Nephron progenitor cell (in vitro differentiated cells): ENCODE measurements around the gene FCRL5.

Experiments used
- DNase-seq: peaks from one replicate; pipeline ENCODE4 v3.0.0; 2021
- H3K27ac Mint-ChIP-seq: 2 replicates; pipeline ENCODE4 v1.8.0; 2021; ENCODE audit warnings: mild to moderate bottlenecking, moderate library complexity, mixed read lengths
- H3K27me3 Mint-ChIP-seq: 2 replicates; pipeline ENCODE4 v1.8.0; 2021; ENCODE audit warnings: mild to moderate bottlenecking, low read depth, mixed read lengths; ENCODE audit not compliant: poor library complexity
- H3K36me3 Mint-ChIP-seq: 2 replicates; pipeline ENCODE4 v1.8.0; 2021; ENCODE audit warnings: low read depth, mixed read lengths
- H3K4me1 Mint-ChIP-seq: 2 replicates; pipeline ENCODE4 v1.8.0; 2021; ENCODE audit warnings: mixed read lengths
- H3K4me3 Mint-ChIP-seq: 2 replicates; pipeline ENCODE4 v1.8.0; 2021; ENCODE audit warnings: mild to moderate bottlenecking, moderate library complexity, mixed read lengths
- H3K9me3 Mint-ChIP-seq: 2 replicates; pipeline ENCODE4 v1.8.0; 2021; ENCODE audit warnings: mild to moderate bottlenecking, moderate library complexity, mixed read lengths
- CTCF ChIP-seq: fragments of 200-600 bp; sonication (generic); IDR thresholded peaks from 2 replicates; pipeline ENCODE4 v1.5.0; 2021; ENCODE audit warnings: antibody characterized with exemption

Gene FCRL5

GRCh38 chr1:157484573-157484972, 67.7 kb downstream of the FCRL5 start:
- peaks cover 9% of the 10 kb centered on the region for H3K9me3 Mint-ChIP-seq
- no peak overlapping the region for H3K4me3 Mint-ChIP-seq
- H3K27ac Mint-ChIP-seq: no peak overlapping the region
- no peaks in the 10 kb centered on the region for H3K4me1 Mint-ChIP-seq
- peaks cover under 1% of the 10 kb centered on the region for H3K36me3 Mint-ChIP-seq
- peaks cover 4% of the 10 kb centered on the region for H3K27me3 Mint-ChIP-seq
- no peak for TF ChIP-seq CTCF
- no peak for DNase-seq

- H3K4me1 Mint-ChIP-seq: no peaks in the 10 kb centered on the region
- no peak overlapping the region for H3K27ac Mint-ChIP-seq
- peaks cover 5% of the 10 kb centered on the region for H3K36me3 Mint-ChIP-seq
- H3K27me3 Mint-ChIP-seq: peaks cover 4% of the 10 kb centered on the region
- DNase-seq: no peak
- no peak overlapping the region for H3K4me3 Mint-ChIP-seq
- no peak for TF ChIP-seq CTCF
- peaks cover 17% of the 10 kb centered on the region for H3K9me3 Mint-ChIP-seq
Measured at GRCh38 chr1:157483635-157484034, 68.7 kb downstream of the FCRL5 start.

- Mint-ChIP-seq H3K27me3 (peaks cover 4% of the 10 kb centered on the region), H3K9me3 (peaks cover 25% of the 10 kb centered on the region), H3K4me1 (no peaks in the 10 kb centered on the region), H3K4me3 (no peak overlapping the region), H3K27ac (peak overlapping the region; percentile 6), H3K36me3 (peaks cover 5% of the 10 kb centered on the region)
- no peak for TF ChIP-seq CTCF
- no peak for DNase-seq
Measured at GRCh38 chr1:157482717-157483116, 69.6 kb downstream of the FCRL5 start.

GRCh38 chr1:157482174-157482573, 70.1 kb downstream of the FCRL5 start:
- Mint-ChIP-seq H3K27me3 (peaks cover 4% of the 10 kb centered on the region), H3K36me3 (peaks cover 5% of the 10 kb centered on the region), H3K9me3 (peaks cover 29% of the 10 kb centered on the region), H3K27ac (no peak overlapping the region), H3K4me3 (no peak overlapping the region), H3K4me1 (no peaks in the 10 kb centered on the region)
- TF ChIP-seq CTCF: no peak
- DNase-seq: no peak

GRCh38 chr1:157478030-157478429, 74.3 kb downstream of the FCRL5 start:
- peaks cover 8% of the 10 kb centered on the region for H3K27me3 Mint-ChIP-seq
- no peak for TF ChIP-seq CTCF
- no peak overlapping the region for H3K4me3 Mint-ChIP-seq
- peaks cover 58% of the 10 kb centered on the region for H3K9me3 Mint-ChIP-seq
- H3K27ac Mint-ChIP-seq: no peak overlapping the region
- no peak for DNase-seq
- H3K36me3 Mint-ChIP-seq: peaks cover 5% of the 10 kb centered on the region
- H3K4me1 Mint-ChIP-seq: no peaks in the 10 kb centered on the region

GRCh38 chr1:157477419-157477818, 74.9 kb downstream of the FCRL5 start:
- H3K27me3 Mint-ChIP-seq: peaks cover 6% of the 10 kb centered on the region
- peaks cover 58% of the 10 kb centered on the region for H3K9me3 Mint-ChIP-seq

More at GRCh38 chr1:157477419-157477818, 74.9 kb downstream of the FCRL5 start:
- Mint-ChIP-seq H3K4me3 (no peak overlapping the region), H3K27ac (no peak overlapping the region), H3K36me3 (peaks cover 5% of the 10 kb centered on the region), H3K4me1 (no peaks in the 10 kb centered on the region)
- TF ChIP-seq CTCF: no peak
- no peak for DNase-seq
